ENCODE results near the gene CSTF2T. TPM values are rescaled to one million over a fixed set of nuclear protein-coding genes. Genes with fewer than 3 reads are reported as not detected.

Gene CSTF2T
- total RNA-seq, 1 experiment from 2014 or later = 27.5 TPM

- POLR2A ChIA-PET = interaction anchor here (0.7 kb wide), 1 partner anchor 193 kb away, joined by 4 read pairs; no protein-coding TSS in a partner anchor
- DNase-seq (ENCODE audit: low spot score) (no peak), ATAC-seq (no peak)
- CTCF ChIA-PET = no interaction called here
- H3K27me3 Mint-ChIP-seq (ENCODE audit: low read depth) = no peaks in the 10 kb centered on the region
- H3K9me3 Mint-ChIP-seq = no peaks in the 10 kb centered on the region
- H3K27ac Mint-ChIP-seq = peak overlapping the region; percentile 13; the same call in 1 of the 2 replicates
- no peaks in the 10 kb centered on the region for H3K36me3 Mint-ChIP-seq
- peaks cover 22% of the 10 kb centered on the region for H3K4me1 Mint-ChIP-seq
- TF ChIP-seq KAT7 (CRISPR knock-in tag; IDR thresholded peaks at IDR 0.05; ENCODE audit: borderline replicate concordance) = no peak
- TF ChIP-seq NR3C1 (CRISPR knock-in tag; conservative IDR thresholded peaks at IDR 0.05; ENCODE audit: low read depth) = no peak
- TF ChIP-seq NFE2L1 (CRISPR knock-in tag; IDR thresholded peaks at IDR 0.05) = no peak
- TF ChIP-seq ZNF121 (CRISPR knock-in tag; IDR thresholded peaks at IDR 0.05) = no peak
- TF ChIP-seq ZBTB21 (CRISPR knock-in tag; IDR thresholded peaks at IDR 0.05; ENCODE audit: borderline replicate concordance) = no peak
- no peak for TF ChIP-seq ATF1 (CRISPR knock-in tag; IDR thresholded peaks at IDR 0.05)
- TF ChIP-seq ZNF263 (CRISPR knock-in tag; IDR thresholded peaks at IDR 0.05; ENCODE audit: low read depth) = no peak
- no peak for TF ChIP-seq ERG (CRISPR knock-in tag; IDR thresholded peaks at IDR 0.05)
- no peak for TF ChIP-seq MYBL2 (CRISPR knock-in tag; IDR thresholded peaks at IDR 0.05)
- no peak for TF ChIP-seq E2F4 (CRISPR knock-in tag; IDR thresholded peaks at IDR 0.05; ENCODE audit: borderline replicate concordance, low read depth)
- TF ChIP-seq AFF4 (CRISPR knock-in tag; IDR thresholded peaks at IDR 0.05; ENCODE audit: borderline replicate concordance) = no peak
- no peak for TF ChIP-seq IRF1 (CRISPR knock-in tag; IDR thresholded peaks at IDR 0.05)
- no peak for TF ChIP-seq TEAD4 (CRISPR knock-in tag; IDR thresholded peaks at IDR 0.05)
- no peak for TF ChIP-seq ETV6 (CRISPR knock-in tag; IDR thresholded peaks at IDR 0.05)
- TF ChIP-seq E2F1 (CRISPR knock-in tag; IDR thresholded peaks at IDR 0.05) = no peak
- H3K4me3 Mint-ChIP-seq = no peak overlapping the region
These were observed 17.6 kb upstream of the CSTF2T start for GRCh38 chr10:51716981-51717380.

- no peaks in the 10 kb centered on the region for H3K27me3 Mint-ChIP-seq (ENCODE audit: low read depth)
- DNase-seq (ENCODE audit: low spot score) (no peak), ATAC-seq (no peak)
- TF ChIP-seq ETV6 (CRISPR knock-in tag; IDR thresholded peaks at IDR 0.05) (no peak), ZNF396 (CRISPR knock-in tag; IDR thresholded peaks at IDR 0.05; ENCODE audit: borderline replicate concordance) (no peak), JAZF1 (CRISPR knock-in tag; IDR thresholded peaks at IDR 0.05) (no peak), RORB (CRISPR knock-in tag; IDR thresholded peaks at IDR 0.05) (no peak), FOXP4 (CRISPR knock-in tag; IDR thresholded peaks at IDR 0.05) (no peak), TEAD1 (CRISPR knock-in tag; IDR thresholded peaks at IDR 0.05) (no peak), E2F4 (CRISPR knock-in tag; IDR thresholded peaks at IDR 0.05; ENCODE audit: borderline replicate concordance, low read depth) (no peak), PRRX2 (CRISPR knock-in tag; IDR thresholded peaks at IDR 0.05) (no peak), NFATC4 (CRISPR knock-in tag; IDR thresholded peaks at IDR 0.05) (no peak), RELA (CRISPR knock-in tag; IDR thresholded peaks at IDR 0.05; ENCODE audit: borderline replicate concordance) (no peak), GABPB1 (CRISPR knock-in tag; IDR thresholded peaks at IDR 0.05) (no peak), JUN (CRISPR knock-in tag; IDR thresholded peaks at IDR 0.05) (no peak), SMAD3 (CRISPR knock-in tag; IDR thresholded peaks at IDR 0.05; ENCODE audit: borderline replicate concordance) (no peak)
- CTCF ChIA-PET = no interaction called here
- H3K27ac Mint-ChIP-seq = no peak overlapping the region
- H3K9me3 Mint-ChIP-seq = peaks cover 3% of the 10 kb centered on the region; the same call in 1 of the 2 replicates
- H3K4me3 Mint-ChIP-seq = no peak overlapping the region
- POLR2A ChIA-PET = no interaction called here
- no peaks in the 10 kb centered on the region for H3K36me3 Mint-ChIP-seq
- H3K4me1 Mint-ChIP-seq = peaks cover 23% of the 10 kb centered on the region
These were observed 12.1 kb upstream of the CSTF2T start for GRCh38 chr10:51711519-51711891.

Measured in WTC11 (cell line).